Measurements from ENCODE around the gene EBF3.

- no peak for TF ChIP-seq CTCF (IDR thresholded peaks at IDR 0.05)
- no peak for TF ChIP-seq EP300 (IDR thresholded peaks at IDR 0.05)
- TF ChIP-seq POLR2A (IDR thresholded peaks at IDR 0.05), result no peak
- no peak for TF ChIP-seq POLR2AphosphoS5 (IDR thresholded peaks at IDR 0.05)
Observed at GRCh38 chr10:129841071-129841470, 123.0 kb downstream of the EBF3 start.

All from suprapubic skin (tissue), 4 donors.